GM19452 (cell line): ENCODE data around the gene TENM4.

Source experiments
- ATAC-seq: cut with Tn5 transposase; IDR thresholded peaks from one replicate; pipeline ENCODE4 v1.9.1; 2021; ENCODE audit not compliant: unreplicated experiment

Gene TENM4

GRCh38 chr11:79042824-79043223 is 398.0 kb downstream of the TENM4 start:
- no peak for ATAC-seq

GRCh38 chr11:79040348-79040747 is 400.5 kb downstream of the TENM4 start:
- ATAC-seq = no peak

GRCh38 chr11:79039122-79039521 is 401.7 kb downstream of the TENM4 start:
- ATAC-seq = no peak

DNA sequence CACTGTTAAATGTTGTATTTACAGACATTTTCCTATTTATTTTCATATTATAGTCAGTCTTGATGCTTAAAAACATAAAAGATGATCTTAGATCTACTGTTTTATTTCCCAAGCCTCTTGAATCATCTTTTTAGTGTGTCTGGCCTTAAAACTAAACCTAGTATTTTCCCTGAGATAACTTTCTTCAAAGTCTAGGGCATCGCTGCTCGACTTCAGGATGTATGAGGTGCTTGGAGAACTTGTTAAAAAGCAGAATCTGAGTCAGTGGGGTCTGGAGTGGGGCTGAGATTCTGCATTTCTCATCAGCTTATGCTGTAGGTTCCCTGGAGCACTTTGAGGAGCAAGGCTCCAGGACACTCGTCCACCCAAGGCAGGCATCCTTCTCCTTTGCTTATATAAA is 404.9 kb downstream of the TENM4 start:
- no peak for ATAC-seq

GRCh38 chr11:79033833-79034232 is 407.0 kb downstream of the TENM4 start:
- ATAC-seq = no peak

GRCh38 chr11:79030448-79030847 is 410.4 kb downstream of the TENM4 start:
- ATAC-seq = no peak

DNA sequence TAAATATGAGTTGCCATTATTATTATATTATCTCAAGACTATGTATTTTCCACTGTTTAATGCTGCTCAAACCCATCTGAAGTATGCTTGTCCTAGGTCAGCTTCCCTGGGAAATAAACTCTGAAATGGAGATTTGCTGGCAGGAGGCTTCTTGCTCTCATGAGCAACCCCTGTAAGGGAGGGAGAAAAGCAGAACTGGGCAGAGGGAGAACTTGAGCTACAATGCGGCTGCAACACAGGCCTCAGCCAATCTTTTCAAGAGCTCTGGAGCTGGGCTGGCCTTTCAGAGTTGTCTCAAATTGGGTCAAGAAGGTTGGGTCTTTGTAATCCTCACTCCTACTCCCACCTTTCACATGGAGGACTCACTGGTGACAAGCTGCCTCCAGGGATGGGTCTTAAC is 412.6 kb downstream of the TENM4 start:
- no peak for ATAC-seq

DNA sequence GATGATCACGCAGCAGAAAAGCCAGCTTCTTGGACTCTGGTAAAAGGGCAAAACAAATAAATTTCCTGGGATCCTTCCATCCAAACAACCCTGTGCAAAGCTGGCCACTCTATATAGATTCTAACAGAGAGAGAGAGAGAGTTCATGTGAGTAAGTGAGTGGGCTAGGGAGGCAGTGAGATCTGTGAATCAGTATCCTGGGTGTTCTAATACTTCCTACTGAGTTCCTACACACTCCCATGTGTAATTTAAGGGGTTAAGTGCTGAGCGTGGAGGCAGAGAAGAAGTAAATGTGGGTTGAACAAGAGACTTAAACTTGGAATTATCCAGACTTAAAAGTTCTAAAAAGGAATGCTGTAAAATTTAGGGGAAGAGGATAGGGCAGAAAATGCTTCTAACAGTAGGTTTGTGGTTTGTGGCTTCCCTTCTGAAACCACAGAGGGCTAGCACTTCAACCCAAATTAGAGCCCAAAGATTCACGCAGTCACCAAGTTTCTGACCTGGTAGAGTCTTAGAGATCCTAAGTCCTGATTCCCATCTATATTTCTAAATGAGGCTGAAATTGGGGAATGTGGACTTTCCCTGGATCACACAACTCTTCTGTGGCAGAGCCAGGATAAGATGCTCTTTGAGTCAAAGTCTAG is 413.9 kb downstream of the TENM4 start:
- ATAC-seq = no peak

DNA sequence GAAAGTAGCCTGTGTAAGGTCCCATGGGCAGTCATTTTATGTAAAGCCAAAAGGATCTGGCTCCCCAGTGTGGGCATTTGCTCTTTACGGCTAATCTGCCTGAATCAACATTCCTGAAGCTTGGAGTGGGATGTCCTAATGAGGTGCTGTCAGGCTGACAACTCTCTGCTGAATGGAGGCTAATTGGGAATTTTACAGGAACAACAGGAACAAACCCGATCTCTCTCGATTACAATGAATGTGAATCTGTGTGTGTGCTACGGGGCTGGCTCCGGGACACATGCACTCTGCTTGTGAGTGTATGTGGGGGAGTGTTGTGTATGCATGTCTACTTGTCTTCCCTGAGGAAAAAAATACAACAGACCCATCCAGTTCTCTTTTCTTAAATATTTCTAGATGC is 415.2 kb downstream of the TENM4 start:
- no peak for ATAC-seq

DNA sequence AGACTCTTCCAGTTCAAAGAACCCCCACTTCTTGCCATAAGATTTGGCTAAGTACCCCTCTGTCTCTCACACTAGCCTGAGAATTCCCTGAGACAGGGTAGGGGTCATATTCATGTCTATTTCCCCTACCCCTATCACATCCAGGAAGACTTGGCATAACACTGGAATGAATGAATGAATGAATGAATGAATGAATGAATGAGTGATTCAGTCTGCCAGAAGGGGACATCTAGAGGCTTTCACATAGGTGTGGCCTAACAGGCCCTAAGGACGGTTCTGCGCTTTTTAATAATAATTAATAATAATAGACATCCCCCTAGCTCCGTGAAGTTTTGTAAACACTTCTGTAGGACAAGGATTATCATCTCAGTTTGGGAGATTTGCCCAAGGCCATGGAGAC is 415.7 kb downstream of the TENM4 start:
- no peak for ATAC-seq

- no peak for ATAC-seq
Observed at GRCh38 chr11:79022265-79022664, 418.6 kb downstream of the TENM4 start.

- no peak for ATAC-seq
Observed at GRCh38 chr11:79021601-79022000, 419.2 kb downstream of the TENM4 start.

DNA sequence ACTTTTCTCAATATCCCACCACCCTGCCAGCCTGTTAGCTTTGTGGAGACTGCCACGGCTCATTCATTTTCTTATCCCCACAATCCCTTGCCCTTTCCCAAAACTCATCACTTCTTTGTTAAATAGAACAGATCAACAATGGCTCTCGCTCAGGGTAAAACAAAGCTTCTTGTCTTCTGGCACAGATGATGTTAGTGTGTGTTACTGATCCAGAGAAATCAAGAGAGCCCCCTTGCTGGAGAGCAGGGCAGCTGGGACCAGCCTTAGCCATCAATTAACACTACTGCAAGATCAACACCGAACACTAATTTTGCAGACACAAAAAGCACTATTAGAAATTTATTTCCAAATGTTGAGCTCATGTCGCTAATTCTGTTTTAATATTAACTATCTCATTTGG is 420.9 kb downstream of the TENM4 start:
- no peak for ATAC-seq

- no peak for ATAC-seq
Observed at GRCh38 chr11:79019277-79019676, 421.6 kb downstream of the TENM4 start.

DNA sequence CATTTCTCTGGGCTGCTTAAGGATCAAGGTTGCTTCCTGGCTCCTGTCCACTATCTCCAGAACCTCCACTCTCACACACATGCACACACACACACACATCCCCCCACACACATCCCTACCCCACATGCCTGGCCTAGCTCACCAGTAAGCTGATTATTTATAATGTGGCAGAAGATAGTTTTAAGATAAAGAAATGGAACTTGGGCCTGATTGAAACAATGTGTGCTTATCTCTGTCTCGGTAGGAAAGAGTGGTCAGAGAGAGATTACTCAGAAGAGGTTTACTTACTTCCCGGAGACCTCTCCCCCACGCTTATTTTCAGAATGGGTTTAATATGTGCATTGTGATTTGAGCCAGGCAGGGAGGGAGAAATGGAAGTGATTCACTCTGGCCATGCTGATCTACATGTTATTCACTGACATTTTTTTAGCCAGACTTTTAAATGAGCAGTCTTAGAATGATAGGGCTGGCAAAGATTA is 422.4 kb downstream of the TENM4 start:
- no peak for ATAC-seq

GRCh38 chr11:79017811-79018210 is 423.0 kb downstream of the TENM4 start:
- ATAC-seq = no peak

GRCh38 chr11:79013509-79013908 is 427.3 kb downstream of the TENM4 start:
- no peak for ATAC-seq

DNA sequence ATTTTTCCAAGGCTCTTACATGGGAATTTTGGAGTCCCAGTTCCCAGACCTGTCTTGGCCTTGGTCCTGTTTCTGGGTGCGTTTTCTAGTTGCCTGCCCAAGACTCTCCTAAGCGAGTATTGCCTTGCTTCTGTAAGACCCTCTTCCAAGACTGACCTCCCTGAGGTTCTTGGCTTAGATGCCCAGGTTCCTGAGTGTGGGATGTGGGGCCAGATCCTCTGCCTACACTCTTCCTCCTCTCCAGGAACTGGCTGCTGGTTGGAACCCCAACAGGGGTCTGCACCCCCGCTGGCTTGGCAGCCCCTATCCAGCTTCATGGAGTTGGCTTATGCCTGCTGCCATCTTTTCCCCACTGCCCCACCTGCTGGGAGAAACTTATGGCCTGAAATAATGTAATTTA is 429.5 kb downstream of the TENM4 start:
- ATAC-seq = no peak

DNA sequence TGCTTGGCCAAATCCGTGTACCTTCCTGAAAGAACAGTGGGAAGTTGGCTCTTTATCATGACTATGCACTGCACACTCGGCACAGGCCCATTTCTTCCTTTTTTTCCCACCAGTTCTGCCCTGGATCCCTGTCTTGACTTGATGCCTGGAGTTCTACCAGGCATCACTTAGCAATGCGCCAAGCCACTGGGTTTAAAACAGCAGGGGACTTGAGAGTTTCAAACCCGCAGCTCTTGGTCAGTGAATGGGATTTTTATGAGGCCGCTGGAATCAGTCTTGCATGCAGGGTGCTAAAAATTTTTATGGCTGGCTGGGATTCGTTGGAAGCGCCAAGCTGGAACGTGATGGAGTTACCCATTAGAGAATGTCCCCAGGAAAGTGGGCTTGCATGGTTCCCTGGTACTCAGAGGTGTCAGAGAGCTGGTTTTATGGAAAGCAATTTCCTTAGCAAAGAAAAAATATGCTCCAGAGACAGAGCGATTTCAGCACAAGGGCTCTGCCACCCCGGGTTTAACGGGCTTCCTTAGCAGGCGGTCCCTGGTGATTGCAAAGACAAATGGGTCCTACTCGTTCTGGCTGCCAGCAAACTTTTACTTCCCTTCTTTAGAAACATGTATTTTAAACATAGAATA is 432.9 kb downstream of the TENM4 start:
- no peak for ATAC-seq

DNA sequence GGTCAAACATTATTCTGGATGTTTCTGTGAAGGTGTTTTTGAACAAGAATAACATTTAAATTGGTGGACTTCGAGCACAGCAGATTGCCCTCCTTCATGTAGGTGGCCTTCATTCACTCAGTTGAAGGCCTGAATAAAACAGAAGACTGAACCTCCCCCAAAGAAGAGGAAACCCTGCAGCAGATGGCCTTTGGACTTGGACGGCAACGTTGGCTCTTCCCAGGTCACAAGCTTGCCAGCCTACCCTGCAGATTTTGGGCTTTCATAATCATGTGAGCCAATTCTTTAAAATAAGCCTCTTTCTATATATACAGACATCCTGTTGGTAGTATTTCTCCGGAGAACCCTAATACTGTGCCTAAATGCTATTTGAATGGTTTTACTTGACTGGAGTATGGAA is 434.0 kb downstream of the TENM4 start:
- ATAC-seq = no peak

- ATAC-seq = no peak
Observed at GRCh38 chr11:78996007-78996406, 444.8 kb downstream of the TENM4 start.

- ATAC-seq = no peak
Observed at GRCh38 chr11:78995171-78995570, 445.7 kb downstream of the TENM4 start.
